Amniotic stem cell (primary cell): Measurements from ENCODE around the gene VSX1.

Experiments
- DNase-seq: peaks from one replicate; lab custom pipeline; 2025; lab: John Stamatoyannopoulos, UW

VSX1 gene

GRCh38 chr20:25039697-25040437, 42.1 kb downstream of the VSX1 start:
- DNase-seq = no peak

DNA sequence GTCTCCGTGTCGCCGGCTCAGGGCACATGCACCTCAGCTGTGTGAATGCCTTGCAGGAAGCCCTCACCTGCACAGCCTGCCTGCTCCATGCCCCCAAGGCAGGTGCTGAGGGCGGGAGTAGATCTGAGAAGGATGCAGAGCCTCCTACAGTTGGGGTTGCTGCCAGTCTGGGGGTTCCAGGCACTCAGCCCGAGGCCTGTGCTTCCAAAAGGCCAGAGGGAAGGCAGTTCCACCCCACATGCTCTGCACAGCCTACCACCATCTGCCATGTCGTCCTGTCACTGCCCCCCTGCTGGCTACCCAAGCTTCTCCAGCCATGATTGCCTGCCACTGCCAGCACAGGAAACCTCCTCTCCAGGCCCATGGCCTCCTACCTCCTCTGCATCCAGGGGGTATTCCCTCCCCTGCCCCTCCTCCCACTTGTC, 43.3 kb downstream of the VSX1 start:
- DNase-seq = no peak

- no peak for DNase-seq
Observed at GRCh38 chr20:25038103-25038410, 43.9 kb downstream of the VSX1 start.

DNA sequence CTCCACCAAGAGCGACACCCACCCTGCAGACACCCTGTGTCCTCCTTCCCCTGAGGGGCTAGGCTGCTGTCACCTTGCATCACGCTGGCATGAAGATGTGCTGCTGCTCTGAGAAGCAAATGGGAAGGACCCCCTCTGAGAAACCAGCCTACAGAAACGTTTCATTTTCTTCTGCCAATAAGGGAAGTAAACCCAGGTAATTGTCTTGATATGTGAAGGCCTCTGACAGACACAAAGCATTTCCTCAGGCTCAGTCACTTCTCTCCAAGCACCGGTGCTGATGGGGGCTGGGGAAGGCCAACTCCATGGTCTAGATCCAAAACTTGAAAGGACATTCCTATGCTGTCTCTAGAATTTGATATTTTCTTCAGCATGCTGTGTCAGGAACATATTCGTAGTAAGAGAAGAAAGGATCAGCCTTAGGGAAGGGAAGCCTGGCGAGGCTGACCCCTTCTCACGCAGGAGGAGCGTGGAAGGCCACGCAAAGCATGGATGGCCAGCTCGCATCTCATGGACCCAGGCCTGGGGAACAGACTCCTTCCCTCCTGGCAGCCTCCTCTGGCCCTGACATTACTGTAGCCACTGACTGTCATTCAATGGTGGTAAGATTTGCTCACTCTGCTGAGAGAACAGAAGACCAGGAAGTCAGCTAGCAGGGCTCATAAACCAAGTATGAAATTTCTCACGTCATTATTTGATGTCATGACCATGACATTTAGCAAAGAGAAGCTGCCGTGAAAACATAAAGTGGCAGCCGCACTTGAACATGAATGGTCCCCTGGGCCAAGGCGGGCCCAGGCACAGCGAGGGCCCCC, 44.4 kb downstream of the VSX1 start:
- DNase-seq = no peak

- DNase-seq = no peak
Observed at GRCh38 chr20:25036331-25036936, 45.5 kb downstream of the VSX1 start.

DNA sequence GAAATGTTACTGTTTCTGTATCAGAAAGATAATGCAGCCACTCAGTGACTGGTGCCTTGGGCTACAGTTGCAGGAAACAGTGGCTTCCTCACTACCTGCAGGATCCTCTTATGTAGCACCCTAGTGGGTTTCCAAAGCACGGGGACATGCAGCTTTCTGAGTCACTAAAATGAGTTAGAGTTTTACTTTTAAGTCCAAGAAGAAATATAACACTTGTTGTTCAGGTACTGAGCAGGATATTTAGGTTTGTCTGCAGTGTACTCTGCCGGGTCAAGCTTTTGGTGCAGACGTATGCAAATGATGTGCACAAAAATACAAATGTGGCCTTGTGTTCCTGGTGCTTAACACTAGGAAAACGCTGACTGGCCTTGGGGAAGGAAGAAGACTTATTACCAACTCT, 46.0 kb downstream of the VSX1 start:
- no peak for DNase-seq

GRCh38 chr20:25033924-25034300, 48.0 kb downstream of the VSX1 start:
- no peak for DNase-seq

DNA sequence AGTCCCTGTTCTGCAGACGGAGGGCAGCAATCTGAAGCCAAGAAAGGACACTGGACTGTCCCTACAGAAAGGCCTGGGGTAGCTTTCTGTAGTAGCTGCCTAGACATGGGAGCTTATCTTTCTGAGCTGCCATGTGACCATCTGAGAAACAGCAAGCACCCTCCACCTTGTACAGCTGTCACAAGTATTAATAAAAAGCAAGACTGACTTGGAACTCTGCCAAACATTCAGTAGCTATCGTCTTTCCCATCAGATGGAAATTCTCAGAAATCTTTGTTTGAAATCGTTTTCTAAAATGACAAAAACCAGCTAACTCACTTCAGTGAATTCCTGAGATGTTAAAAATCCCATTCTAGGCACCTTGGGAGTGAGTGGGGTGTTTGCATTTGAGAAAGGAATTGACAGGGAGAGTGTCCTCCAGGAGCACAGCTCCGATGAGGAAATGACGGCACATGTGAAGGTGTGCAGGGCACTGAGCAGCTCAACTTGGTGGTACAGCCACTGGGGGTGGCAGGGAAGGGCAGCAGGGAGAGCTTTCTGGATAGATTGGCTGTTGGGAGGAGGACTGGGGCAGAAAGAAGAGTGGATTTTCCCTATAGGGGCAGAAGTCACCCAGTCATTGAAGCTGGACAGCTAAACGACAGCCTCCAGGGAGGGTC, 48.5 kb downstream of the VSX1 start:
- DNase-seq = no peak

- no peak for DNase-seq
Observed at GRCh38 chr20:25032478-25033264, 49.3 kb downstream of the VSX1 start.

DNA sequence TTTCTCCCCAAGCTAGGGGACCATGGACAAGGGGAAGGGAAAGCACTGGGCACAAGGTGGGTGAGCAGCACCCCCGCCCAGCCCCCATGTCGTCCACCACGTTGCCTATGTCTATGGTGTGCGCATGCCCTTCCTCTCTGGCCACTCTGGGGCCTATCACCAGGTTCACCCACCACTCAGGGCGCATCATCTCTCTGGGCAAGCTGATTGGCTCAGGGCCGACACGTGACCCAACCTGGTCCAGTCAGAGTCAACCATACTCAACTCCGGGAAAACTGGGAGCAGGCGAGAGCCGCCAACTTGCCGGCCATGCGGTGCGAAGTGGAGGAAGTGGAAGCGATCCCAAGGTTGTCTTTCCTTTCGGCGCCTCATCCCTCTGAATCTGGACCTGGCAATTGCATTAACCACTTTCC, 49.9 kb downstream of the VSX1 start:
- DNase-seq = no peak

GRCh38 chr20:25031241-25031640, 50.7 kb downstream of the VSX1 start:
- no peak for DNase-seq

DNA sequence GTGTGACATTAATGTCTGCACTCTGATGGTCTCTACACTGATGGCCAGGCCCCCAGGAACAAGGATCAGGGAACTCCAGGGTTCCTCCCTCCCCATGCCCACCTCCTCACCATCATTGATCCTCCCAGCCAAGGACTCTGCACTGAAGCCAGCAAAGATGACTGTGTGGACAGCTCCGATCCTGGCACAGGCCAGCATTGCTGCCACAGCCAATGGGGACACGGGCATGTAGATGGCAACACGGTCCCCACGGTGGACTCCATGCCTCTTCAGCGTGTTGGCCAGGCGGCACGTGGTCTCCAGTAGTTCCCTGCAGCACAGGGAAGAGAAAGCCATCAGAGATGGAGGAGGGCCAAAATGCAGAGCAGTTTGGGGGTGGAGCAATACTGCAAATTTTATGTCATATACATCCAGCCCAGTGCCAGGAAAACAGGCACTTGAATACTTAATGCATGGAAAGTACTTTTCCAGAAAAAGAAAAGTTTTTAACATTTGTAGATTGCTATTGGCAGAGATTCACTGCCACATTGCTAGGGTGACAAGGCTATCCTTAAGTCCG, 51.2 kb downstream of the VSX1 start:
- no peak for DNase-seq

GRCh38 chr20:25030007-25030648, 51.8 kb downstream of the VSX1 start:
- DNase-seq = no peak

GRCh38 chr20:25025986-25026605, 55.8 kb downstream of the VSX1 start:
- DNase-seq = no peak
